NCI-H2171 treated with DMSO at 0.1 percent for 48 hours (cell line): Measurements from ENCODE around the gene ACOT13.
"Not testable (repeated sequence)": the region's sequence is repeated elsewhere in the genome, so short reads cannot be mapped to it uniquely, and the experiment has no call there.

ENCODE experiments used
- DNase-seq: peaks from one replicate; lab custom pipeline; 2025; lab: John Stamatoyannopoulos, UW

ACOT13 gene

DNA sequence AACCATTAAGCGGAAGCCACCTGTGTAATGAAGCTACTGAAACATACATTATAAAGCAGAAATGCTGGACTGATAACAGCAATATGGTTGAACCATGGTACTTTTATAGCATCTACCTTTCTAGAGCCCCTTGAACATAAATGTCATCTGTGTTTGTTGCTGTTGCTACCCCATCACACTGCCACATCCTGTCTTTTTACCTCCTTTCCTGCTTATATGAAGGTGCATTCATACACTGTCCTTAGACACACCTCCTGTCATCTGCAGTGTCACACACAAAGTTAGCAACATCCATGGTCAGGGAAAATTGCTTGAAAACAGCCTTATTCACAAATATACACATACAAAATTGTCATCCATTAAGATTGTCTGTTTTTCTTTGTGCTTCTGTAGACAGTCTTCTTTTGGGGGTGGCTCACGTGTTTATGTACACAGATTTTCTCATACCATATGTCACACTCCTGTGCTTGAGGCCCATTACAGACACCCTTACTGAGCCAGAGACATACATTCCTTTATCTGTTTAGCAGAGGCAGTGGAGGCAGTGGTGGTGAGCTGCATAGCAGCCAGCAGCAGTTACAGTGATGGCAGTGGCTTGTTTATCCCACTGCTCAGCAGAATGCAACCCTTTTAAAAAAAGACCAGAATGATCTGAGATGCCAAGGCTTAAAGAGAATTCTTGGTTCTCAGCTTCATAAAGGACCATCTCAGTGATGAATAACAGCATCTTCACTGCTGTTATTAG is 26.1 kb downstream of the ACOT13 start:
- DNase-seq, result peak; percentile 42

DNA sequence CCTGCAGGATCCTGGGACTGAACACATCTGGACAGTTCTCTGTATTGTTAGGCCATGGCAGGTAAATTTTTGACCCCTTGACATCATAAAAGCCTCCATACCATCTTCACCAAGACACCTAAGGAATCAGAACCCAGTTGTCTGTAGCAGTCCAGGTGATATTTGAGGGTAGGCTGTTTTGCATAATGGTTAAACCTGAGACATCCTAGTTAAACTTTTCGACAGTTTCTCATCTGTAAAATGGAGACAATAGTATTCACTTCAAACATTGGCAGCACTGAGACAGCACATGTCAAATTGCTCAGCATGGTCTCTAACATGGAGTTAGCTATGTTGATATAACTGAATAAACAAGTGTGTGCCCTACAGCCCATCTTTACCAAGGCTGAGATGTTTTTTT is 27.3 kb downstream of the ACOT13 start:
- DNase-seq, result no peak

DNA sequence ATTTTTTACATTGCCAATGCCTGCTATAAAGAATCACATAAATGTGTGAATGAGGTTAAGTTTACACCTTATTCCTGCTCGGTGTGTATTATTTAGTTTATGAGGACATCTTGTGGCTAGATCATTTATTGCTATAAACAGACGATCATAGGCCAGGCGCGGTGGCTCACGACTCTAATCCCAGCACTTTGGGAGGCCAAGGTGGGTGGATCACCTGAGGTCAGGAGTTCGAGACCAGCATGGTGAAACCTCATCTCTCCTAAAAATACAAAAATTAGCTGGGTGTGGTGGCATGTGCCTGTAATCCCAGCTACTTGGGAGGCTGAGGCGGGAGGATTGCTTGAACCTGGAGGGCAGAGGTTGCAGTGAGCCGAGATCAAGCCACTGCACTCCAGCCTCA is 28.8 kb downstream of the ACOT13 start:
- peak; percentile 68 for DNase-seq

DNA sequence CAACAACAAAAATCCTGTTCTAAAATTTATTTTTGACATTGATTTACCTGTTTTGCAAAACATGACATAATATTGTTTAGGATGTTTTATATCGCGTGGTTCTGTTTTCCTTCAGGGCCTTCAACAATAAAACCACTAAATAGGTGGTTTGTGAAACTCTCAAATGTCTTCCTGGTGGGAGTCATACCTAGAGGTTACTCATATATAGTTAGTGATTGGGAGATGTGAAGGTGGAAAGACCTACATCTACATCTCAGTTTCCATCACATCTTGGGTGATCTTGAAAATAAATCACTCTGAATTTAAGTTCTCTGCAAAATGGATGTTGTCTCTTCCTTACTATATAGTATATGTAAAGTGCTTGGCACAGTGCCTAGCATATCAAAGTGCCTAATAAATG is 29.2 kb downstream of the ACOT13 start:
- no peak for DNase-seq

DNA sequence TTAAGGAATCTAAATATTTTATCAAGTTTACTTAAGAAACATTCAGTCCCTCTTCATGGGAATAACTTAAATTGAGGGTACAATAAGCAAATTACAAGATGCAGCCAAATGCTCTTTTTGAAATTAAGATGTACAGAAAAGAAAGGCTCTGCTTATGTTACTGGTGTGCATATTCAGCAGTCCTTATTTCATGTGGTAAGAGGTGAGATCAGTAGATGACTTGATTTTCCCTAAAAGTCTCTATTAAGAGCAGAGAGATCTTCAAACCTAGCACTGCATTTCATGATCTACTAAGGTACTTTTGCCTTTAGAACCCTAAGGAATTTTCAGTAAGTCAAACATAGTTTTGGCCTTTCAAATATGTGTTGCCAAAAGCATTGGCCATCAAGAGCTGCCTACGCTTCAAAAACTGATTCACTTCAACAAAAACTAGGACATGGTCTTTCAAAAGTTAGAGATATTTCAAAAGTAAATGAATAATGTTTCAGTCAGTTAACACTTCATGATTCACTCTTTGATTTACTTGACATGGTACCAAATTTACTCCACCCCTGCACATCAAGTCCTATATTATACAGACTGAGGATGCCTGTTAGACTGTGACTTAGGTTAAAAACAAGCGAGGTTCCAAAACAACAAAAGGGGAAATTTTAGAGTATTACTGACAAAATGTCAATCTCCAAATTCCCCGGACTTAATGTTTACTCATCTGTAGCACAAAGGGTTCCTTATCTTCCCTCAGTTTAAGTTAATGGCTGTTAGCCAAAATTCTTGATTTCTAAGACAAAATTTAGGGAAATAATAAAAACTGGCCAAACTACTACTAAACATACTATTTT is 32.9 kb downstream of the ACOT13 start:
- no peak for DNase-seq

DNA sequence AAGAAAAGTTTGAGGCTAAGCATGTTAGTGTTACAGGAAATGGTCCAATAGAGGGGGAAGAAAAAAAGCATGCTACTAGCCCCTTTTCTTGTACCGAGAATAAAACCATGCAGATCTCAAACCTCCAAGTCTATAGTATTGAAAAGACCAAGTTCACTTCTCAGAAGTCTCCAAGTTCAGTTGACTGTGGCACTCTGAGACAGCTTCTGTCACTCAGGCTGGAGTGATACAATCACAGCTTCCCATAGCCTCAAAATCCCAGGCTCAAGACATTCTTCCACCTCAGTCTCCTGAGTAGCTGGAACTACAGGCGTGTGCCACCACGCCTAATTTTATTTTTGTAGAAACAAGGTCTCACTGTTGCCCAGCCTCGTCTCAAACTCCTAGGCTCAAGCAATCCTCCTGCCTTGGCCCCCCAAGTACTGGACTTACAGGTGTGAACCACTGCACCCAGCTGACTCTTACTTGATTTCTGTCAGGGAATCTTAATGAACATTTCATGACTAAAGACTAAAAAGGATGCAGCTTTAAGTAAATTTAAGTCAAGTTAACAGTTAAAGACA is 35.9 kb downstream of the ACOT13 start:
- DNase-seq, result no peak

DNA sequence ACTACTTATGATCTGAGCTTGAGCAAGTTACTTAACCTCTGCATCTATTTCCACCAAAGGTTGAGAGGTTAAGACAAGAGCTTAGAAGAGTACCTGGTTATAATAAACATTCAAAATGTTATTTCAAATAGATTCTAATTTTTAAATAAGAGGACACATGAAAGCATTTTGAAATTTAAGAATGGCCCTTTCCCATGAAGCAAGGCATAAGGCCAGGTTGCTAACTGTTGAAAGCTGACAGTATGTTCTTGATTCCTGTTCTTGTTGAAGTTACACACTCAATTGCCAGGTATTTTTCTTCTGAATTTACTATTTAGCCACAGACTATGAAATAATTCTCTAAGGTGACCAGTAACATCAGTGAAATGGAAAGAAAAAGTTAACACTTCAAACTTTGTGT is 37.6 kb downstream of the ACOT13 start:
- DNase-seq, result no peak

DNA sequence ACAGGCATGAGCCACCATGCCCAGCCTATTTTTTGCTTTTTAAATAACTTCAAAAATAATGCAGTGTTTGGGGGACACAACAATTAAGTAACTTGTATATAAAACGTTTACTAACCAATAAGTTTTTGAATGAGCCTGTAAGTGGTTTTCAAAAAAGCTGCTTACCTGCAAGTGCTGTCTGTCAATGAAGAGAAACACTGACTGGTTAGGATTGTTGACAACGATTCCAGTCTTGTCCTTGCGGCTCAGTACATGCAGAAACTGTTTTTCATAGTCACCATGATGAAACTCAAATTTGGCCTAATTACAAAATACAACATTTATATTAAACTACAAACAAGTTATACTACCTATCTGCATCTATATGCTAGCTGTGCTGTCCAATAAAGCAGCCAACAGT is 41.7 kb downstream of the ACOT13 start:
- no peak for DNase-seq

DNA sequence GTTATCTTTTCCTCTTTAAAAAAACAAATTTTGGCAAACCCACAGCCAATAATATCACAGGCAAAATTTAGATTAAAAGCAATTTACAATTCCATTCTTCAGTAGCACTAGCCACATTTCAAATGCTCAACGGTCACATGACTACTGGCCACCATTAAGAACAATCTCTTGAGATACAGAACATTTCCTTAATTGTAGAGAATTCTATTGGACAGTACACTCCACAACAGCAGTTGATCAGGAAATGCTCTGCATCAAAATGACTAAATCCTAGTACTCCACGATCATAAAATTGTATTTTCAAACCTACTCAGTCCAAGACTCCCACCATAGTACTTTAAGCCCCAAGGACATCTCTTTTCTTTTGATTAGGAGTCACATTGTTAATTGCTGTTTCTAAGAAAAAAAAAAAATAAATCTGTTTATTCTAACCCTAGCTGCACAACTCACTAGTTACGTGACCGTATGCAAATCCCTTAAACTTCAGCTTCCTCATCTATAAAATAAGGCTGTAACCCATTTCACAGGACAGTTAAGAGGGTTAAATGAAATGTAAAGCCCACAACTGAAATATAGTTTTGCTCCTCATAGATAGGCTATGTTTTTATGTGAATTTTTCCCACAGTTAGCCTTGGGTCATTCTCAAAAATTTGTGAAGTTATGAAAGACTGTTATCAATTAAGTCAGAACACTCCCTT is 42.3 kb downstream of the ACOT13 start:
- no peak for DNase-seq

DNA sequence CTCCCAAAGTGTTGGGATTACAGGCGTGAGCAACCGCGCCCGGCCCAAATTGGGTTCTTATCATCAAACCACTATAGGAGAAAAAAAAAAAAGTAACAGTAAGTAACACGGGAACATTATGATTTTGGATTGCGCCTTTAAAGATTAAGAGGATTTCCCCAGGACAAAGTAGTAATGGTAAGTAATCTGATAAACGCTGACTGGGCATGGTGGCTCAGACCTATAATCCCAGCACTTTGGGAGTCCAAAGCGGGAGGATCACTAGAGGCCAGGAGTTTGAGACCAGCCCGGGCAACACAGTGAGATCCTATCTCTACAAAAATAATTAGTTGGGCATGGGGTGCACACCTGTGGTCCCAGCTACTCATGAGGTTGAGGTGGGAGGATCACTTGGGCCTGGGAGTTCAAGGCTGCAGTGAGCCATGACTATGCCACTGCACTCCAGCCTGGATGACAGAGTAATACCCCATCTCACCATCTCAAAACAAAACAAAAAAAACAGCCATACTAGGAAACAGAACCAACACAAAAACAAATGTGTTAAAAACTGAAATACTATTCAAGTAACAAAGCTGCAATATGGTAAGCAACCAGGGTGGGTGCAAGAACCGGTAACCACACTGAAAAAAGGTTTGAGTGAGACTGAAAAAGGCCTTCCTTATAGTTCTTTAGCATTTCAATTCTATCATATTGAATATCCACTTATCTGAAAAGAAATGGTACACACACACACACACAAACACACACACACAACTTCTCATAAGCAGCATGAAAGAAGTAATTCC is 43.8 kb downstream of the ACOT13 start:
- no peak for DNase-seq

DNA sequence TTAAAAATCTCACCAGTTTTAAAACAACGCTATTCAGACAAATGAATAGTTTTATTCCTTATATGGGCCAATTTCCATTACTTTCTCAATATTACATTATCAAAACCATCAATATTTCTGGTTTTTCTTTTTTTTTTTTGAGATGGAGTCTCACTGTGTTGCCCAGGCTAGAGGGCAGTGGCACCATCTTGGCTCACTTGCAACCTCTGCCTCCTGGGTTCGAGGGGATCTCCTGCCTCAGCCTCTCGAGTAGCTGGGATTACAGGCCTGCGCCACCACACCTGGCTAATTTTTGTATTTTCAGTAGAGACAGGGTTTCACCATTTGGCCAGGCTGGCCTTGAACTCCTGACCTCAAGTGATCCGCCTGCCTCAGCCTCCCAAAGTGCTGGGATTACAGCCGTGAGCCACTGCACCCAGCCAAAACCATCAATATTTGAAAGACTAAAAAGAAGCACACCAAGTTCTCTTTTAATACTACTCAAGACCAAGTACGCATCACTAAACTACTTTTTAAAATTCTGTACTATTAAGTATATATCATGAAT is 49.8 kb downstream of the ACOT13 start:
- not testable (repeated sequence) for DNase-seq

DNA sequence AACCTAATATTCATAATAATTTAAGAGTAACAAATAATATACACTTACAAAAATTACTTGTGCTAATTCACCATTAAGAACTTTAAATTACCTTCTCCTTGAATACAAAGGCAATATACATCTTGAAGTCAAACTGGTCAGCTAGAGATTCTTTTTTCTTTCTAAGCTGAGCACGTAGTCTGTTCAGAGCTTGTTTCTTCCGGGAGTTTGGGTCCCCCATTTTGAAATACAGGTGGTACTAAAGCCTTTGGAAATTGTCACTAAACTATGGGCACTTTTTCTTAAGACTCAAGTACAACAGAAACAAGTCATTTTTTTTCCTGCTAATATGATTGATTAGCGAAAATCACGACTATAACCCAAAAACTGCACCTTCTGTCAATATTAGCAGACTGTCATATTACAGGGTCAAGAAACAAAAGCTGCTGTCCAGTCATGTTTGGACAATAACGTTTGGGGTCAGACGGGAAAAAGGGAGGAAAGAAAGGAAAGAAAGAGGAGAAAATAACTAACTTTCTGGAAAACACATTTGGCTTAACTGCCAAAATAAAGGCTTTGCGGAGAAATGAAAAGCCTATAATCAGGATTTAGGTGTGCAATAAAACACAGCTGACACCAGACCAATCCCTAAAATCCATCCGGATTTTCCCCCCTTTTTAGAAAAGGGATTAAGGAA is 51.7 kb downstream of the ACOT13 start:
- DNase-seq, result no peak

DNA sequence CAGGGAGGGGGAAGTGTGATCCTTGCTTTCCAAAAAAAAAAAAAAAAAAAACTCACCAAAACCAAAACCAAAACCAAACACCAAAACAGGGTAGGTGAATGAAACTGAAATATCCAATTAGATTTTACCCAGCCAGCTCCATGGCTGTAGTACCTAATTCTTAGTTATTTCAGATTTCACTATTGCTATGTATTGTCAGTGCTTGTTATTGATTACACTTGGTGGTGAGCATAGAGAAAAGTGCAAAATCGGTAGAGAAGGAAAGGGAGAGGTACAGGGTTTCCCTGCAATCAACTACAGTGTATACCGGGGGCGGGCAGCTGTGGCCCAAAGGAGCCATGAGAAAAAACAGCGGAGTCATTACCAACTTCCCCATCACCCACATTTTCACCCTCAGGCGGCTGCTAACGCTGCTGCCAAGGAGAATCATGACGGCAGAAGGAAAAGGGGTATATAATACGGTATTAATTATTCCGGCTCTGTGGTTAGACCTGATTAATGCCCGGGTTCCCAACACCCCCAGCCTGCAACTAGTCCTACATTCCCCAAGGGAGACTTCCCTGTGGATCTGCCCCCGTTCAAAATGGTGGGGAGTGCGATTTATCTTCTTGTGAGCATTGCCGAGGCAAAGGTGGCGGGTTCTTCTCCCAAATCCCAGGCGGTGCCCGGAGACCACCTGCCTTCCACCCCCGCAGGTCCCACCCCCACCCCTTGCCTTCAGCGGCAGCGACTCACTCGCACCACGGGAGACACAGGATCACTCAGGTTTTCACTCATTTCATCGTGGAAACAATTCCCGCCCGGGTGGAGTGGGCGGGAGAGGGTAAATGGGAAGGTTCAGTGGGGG is 52.5 kb downstream of the ACOT13 start, which contains the start of gene C6orf62:
C6orf62 (minus strand) TSS at position 30 of the 847 bp plus-strand sequence. CDS start 486 bp downstream, outside the sequence.
- DNase-seq, result peak; percentile 34

DNA sequence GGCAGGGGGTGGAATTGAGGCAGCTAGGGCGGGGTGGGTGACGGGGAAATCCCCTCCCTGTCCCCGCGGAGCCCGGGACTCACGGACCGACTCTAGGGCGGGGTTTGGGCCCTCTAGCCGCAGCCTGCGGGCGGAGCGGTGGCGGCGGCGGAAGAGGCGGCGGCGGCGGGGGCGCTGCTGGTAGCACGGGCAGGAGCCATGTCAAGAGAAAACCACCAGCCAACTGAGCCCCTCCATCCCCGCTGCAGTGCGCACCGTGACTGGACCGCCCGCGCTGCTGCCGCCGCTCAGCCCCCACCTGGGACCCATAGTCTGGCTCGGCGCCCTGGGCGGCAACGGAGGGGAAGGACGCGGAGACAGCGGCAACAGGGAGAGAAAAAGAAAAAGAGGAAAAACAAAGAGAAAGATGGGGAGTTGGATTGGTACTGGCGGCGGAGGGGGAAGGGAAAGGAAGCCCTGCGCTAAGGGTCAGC is 53.3 kb downstream of the ACOT13 start:
- DNase-seq, result peak; percentile 19

DNA sequence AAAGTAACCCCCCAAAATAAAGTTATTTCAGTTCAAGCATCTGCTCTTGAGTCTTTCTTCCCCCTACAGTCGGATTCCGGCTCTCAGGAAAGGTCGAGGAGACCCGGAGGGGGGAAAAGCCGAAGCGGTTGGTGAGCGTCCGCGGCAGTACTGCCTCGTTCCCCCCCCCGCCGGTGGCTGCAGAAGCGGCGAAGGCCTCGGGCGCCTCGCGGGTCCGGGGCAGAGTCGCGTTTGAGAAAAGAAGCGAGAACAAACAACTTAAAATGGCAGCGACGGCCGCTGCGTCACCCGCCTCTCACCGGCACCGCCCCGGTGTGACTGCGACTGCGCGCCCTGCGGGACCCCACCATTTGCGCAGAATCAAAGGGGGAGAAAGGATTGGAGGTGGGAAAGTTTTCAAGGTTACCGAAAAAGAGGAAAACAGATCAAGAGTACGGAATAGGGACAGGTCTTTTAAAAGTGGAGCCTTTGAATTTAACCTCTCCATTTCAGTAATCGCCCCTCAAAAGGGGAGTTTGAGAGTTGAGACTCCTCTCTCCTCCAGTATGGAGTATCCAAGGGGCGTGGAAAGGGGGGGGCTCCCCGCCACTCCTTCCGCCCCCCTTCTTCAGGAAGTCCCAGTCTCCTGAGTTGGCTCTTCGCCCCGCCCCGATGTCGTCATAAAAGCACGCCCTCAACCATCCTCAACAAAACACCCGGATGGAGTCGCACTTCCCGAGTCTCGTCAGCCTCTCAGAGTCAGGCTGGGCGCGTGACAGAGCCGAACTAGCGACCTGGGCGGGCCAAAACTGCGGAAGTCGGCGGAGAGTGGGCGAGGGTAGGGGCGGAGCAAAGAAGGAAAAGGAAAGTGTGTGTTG is 54.0 kb downstream of the ACOT13 start:
- peak; percentile 99 for DNase-seq

DNA sequence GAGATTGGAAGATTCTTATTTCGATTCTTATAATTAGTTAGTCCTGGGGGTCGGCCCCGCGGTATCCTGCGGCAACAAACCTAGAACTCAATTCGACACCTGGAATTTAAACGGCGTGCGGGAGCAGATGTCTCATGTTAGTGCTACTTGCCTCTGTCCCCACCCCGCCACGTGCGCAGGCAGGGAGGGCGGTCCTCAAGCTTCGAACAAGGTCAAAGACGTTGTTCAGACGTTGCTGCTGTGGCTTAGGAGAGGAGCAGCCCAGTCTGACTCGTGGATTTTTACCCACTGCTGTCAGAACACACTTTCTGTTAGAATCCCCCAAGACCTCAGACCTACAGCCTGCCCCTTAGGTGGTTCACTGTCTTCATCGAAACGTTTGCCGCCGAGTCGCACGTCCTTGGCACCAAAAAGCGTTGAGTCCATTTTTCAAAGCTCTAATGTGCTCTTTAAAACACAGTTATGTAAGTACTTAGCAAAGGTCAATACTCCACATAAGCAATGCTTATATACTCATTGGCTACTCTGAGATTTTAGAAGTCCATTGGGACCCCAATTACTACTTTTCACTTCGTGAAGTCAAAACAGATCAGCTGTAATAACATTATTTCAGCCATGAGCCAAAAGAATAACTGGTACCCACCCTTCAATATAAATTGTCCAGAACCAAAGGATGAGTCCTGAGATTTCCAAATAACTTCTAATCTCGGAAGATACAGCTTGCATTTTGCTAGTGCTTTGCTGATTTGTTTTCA is 54.8 kb downstream of the ACOT13 start:
- DNase-seq, result no peak

DNA sequence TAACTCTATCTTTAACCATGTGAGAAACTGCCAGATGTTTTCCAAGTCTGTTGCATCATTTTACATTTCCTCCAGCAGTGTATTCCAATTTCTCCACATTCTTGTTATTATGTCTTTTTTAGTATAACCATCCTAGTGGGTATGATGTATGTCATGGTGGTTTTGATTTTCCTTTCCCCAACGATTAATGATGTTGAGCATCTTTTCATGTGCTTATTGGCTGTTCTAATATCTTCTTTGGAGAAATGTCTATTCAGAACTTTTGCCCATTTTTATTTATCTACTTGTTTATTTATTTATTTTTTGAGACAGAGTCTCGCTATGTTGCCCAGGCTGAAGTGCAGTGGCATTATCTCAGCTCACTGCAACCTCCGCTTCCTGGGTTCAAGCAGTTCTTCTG is 56.4 kb downstream of the ACOT13 start:
- no peak for DNase-seq

DNA sequence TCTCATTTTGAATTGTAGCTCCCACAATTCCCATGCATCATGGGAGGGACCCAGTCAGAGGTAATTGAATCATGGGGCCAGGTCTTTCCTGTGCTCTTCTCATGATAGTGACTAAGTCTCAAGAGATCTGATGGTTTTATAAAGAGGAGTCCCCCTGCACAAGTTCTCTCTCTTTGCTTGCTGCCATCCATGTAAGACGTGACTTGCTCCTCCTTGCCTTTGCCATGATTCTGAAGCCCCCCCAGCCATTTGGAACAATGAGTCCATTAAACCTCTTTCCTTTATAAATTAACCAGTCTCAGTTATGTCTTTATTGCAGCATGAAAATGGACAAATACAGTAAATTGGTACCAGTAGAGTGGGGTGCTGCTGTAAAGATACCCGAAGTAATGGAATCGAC is 63.8 kb downstream of the ACOT13 start:
- not testable (repeated sequence) for DNase-seq
